Measurements from ENCODE around the gene SLC6A5.
A peak's percentile ranks its signal among the peaks of the same experiment; 100 is the strongest.

Gene SLC6A5

DNA sequence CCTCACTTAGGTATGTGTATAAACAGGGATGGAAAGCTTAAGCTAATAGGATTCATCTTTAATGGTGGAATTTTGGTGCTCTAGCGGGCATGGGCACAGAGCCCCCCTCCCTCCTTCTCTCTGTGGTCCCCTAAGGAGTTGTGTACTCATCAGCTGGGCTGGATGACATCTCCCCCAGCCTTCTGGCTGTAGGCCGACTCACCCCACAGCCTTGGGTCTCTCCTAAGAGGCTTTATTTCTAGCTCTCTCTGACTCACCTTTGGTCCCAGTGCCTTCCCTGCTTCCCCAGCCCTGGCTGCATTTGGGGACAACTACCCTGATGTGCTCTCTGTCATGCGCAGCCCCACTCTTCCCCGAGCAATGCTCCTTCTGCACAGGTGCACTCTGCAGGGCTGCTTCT, 26.9 kb downstream of the SLC6A5 start:
- no peak for DNase-seq

DNA sequence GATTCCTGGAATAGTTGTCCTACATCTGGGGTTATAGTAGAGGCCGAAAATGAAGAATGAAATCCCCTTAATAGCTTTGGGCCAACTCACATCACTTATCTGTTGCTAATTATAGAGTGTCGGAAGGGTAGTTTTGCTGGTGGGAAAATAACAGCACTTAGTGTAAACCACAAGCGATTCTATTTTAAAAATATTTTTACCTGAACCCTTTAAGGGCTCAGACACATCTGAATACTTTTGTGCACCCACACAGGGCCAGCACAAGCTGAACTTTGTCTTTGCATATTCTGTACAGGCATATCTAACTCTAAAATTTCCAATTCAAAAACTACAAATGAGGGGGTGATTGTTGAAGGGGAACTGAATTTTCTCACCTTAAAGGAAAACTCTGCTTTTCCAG, 27.6 kb downstream of the SLC6A5 start:
- no peak for DNase-seq

- no peak for DNase-seq
Observed at GRCh38 chr11:20627701-20628100, 28.3 kb downstream of the SLC6A5 start.

DNA sequence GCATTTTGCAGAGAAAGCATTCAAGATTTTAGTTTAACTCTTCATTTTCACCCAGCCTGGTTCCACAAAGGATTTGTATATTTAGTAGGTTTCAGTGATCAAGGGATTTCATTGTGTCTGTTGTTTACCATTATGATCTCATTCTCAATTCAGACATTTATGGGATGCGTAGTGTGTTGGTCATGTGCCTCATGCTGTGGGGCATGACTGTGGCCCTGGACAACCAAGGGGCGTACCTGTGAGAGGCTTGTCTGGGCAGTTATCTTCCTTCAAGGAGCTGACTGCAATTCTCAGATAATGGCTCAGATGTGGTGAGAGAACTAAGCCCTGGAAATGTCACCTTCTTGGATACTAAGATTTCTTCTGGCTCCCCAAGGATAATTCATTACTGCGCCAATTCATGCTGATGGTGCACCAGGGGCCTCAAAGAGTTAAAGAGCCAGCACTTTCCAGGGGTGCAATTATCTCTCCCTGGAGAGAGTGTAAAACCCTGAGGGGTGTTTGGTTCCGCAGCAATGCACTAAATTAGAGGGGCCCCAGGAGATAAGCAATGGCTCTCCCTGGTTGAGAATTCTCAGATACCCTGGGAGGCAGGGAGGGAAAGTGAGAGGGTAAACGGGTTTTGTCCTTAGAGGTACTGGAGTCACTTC, 32.2 kb downstream of the SLC6A5 start:
- no peak for DNase-seq

GRCh38 chr11:20632169-20632532, 32.7 kb downstream of the SLC6A5 start:
- DNase-seq, result no peak

GRCh38 chr11:20634044-20634443, 34.6 kb downstream of the SLC6A5 start:
- no peak for DNase-seq

GRCh38 chr11:20634781-20635180, 35.4 kb downstream of the SLC6A5 start:
- no peak for DNase-seq

DNA sequence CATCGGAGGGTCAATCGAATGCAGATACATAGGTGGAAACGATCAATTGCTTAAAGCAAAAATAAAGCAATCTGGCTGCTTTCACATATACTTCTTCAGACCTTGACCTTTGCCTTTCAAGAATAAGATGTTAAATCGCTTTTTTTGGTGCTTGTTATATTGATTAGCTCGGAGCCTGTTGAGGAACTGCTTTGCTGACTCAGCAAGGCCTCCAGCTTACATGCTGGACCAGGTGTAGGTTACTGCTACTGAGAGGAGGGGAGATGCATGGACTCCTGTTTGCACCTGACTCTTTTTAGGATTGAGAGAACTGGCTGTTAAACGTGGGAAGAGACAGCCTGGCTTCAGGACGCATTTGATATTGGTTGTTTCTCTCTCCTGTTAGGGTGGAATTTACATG, 38.7 kb downstream of the SLC6A5 start:
- DNase-seq, result no peak

DNA sequence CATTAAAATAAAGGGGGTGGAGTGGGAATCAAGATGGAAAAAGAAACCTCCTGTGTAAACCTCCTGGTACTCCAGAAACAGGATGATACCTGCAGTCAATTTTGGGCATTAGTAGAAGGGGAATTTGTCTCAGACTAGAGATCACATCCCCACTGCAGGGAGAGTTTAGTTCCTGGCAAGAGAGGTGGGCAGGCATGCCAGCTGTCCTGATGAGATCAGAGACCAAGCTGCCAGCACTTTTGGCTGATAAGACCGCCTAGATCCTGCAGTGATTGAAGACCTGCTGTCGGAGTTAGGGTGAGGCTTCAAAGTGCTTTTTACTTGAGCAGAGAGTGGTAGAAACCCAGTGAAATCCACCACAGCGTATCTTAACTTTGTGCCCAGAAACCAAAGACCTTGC, 40.3 kb downstream of the SLC6A5 start:
- no peak for DNase-seq

DNA sequence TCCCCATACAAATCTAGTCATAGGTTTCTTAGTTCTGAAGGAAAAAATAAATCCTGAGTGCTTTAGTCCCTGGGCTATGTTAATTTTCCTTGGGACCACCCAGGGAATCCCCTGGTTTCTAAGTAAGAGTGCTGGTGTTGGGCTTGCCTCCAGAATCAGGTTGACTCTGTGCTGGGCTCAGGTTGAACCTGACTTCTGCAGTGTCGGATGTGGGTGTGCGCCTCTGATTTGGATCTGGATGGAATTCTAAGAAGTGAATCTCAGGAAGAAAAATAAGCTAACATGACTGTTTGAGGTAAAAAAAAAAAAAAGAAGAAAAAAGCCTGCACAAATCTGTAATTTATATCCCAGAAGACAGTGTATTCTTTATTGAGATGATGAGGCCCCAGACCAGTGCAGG, 41.0 kb downstream of the SLC6A5 start:
- no peak for DNase-seq

DNA sequence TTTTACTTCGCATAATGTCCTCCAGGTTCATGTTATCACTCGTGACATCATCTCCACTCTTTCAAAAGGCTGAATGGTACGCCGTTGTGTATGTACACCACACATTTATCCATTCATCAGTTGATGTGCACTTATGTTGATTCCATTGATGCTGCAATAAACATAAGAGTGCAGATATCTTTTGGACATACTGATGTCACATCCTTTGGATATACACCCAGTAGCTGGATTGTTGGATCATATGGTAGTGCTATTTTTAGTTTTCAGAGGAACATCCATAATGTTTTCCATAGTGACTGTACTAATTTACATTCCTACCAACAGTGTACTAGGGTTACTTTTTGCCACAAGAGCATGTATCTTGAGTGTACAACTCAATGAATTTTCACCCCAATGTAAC, 45.0 kb downstream of the SLC6A5 start:
- no peak for DNase-seq

GRCh38 chr11:20647976-20648565, 48.7 kb downstream of the SLC6A5 start:
- DNase-seq, result peak; percentile 58

DNA sequence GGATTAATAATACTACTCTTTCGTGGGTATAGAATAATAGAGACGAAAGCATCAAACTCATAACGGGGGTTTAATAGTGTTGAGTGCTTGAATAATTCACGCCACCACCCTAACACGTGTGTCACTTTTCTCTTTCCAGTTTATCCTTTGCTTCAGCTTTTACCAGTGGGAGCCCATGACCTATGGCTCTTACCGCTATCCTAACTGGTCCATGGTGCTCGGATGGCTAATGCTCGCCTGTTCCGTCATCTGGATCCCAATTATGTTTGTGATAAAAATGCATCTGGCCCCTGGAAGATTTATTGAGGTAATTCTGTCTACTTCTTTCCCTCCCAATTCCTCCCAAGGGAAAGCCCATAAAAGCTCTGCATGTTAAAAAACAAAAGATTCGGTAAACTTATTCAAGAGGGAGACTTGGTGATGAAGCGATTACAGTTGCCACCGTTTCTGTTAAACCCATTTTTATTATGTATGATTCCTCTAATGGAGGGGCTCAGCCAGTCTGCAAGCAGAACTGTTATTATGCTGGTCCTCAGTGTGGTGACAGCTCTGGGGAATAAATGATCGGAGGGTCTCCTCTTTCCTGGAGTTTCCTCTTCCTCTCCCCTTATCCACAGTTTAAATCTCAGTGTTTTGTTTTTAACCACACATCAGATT, 52.9 kb downstream of the SLC6A5 start:
- DNase-seq, result no peak

DNA sequence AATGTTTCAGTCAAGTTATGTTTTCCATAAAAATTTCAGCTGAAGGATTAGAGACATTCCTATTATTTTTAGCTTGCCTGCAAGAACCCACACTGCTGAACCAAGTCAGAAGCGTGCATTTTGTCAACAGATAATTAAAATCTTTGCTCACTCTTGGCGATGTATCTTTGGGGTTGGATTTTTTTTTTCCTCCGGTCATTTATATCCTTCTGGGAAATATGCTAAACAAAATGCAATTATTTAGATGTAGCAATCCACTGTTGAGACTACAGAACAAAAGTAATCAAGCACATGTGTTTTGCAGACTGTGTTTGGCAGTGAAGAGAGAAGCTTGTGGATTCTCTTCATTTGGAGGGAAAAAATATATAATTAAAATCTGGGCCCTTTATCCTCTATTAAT, 54.6 kb downstream of the SLC6A5 start:
- DNase-seq, result no peak

DNA sequence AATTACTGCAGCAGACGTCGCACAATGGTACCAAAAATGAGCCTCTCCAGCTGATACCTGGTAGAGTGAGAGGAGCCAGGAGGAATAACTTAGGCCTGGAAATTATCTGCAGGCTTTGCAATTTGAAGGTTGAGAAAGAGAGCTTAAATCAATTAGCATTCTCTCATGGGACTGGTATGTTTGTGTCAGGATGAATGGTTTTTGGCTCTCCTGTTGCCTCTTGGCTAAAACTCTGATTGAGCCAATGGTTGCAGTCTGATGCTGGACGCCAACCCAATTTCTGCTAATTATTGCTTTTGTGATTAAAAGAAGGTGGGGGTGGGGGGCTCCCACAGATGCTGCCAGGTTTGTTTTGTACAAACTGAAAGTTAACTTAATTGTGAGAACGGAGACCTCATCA, 57.5 kb downstream of the SLC6A5 start:
- DNase-seq, result no peak

DNA sequence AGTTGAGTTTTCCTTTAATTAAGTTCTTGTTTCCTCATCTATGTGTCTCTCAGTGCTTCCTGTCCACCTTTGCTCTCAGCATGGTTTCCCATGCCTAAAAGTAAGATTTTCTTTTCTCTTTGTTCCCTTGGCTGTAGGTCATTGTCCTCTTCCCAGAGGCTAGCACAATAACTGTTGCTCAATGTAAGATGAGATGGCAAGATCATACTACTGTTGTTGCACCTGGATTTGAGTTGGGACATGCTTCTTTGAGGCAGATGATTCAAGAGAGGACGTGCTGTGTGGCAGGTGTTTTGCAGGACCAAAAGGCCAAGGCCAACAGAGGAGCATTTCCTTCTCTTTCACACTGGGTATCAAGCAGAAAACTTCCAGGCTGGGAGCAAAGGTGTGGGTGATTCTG, 58.7 kb downstream of the SLC6A5 start:
- no peak for DNase-seq

DNA sequence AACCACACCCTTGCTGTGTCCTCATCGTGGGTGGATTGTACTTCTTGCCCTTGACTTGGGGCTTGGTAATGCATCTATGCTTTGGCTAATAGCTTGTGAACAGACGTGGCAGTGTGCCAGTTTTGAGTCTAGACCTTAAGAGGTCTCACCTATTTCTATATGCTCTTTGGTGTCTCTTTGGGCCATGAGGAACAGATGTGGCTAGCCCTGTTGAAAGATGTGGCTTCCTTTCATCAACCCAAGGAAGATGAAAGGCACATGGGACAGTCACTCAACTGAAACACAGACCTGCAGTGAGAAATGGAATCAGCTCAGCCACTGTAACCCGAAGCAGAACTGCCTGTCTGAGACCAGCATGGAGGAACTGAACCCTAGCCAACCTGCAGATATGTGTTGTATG, 62.0 kb downstream of the SLC6A5 start:
- DNase-seq, result no peak

DNA sequence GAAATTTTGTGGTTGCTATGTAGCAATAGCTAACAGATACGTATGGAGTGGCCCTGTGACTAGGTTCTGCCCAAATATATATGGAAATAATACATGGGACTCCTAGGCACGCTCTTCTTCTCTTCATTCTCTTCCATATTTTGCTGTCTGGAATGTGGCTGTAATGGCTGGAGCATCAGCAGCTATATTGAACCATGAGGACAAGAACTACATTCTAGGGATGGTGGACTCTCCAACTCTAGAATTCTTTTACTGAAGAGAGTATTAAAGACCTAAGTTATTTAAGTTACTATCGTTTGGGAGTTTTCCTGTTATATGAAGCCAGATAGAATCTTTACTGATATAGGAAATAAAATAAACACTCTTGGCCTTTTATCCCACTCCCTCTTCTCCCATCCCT, 62.4 kb downstream of the SLC6A5 start:
- no peak for DNase-seq

DNA sequence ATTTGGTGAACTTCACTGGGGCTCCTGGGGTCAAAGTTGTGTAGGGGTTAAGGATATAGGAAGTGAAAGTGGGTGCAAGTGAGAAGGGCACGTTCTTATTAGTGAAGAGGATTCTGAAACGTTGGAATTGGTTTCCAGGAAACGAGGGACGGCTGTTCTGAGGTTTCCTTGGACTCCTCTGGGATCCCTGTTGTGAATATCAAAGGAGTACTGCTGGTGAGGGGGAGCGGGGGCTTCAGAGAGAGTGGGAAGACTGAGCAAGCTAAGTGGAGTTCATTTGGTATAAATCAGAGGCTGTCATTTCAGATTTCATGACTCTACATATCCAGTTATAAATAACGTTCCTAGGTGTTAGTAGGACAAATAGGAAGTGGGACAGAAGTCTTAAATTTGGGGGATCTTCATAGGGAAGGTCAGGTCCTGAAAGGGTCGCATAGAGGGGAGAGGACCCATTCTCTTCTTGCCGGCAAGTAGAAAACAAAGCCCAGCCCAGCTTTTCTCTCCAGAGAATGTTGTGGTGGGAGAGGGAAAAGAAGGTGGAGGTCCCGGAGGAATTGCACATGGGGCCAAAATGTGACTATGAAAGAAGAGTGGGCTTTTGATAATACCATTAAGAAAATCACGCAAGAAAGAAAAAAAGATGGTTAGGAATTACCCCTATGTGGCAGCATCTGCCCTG, 68.9 kb downstream of the SLC6A5 start:
- no peak for DNase-seq

DNA sequence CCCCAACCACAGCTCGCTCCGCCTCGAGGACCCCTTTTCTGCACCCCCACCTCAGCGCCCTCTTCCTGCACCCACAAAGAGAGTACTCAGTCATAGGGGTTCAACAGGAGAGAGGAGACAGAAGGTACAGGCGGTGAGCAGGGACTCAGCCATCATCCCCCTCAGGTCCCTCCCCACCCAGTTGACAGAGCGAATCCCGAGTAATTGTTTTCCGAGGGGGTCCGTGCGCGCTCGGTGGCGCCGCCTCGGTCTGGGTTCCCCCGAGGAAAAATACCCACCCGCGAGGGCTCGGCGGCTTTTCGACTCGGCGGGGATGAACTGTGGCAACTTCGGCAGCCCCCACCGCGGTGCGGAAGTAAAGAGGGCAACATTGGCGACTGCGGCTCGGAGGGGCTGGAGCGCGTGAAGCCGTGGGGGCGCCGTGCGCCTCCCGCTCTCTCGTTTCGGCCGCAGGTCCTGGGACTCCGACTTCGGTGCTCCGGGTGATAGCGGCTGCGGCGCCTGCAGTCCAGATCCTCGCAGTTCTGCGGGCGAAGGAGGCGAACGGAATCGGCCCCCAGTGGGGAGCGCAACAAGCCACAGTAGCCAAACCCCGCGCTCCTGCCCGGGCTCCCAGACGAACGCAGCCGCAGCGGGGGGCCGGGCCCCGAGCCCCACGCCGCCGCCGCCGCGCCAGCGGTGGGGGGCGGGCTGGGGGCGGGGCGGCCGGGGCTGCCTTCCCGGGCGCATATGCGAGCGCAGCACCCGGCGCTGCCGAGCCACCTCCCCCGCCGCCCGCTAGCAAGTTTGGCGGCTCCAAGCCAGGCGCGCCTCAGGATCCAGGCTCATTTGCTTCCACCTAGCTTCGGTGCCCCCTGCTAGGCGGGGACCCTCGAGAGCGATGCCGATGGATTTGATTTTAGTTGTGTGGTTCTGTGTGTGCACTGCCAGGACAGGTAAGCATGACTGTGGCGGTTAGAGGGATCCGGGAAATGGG, 69.7 kb downstream of the SLC6A5 start, which contains the start of gene NELL1:
NELL1 (plus strand) TSS at position 743 of the 976 bp plus-strand sequence.
- DNase-seq, result no peak

DNA sequence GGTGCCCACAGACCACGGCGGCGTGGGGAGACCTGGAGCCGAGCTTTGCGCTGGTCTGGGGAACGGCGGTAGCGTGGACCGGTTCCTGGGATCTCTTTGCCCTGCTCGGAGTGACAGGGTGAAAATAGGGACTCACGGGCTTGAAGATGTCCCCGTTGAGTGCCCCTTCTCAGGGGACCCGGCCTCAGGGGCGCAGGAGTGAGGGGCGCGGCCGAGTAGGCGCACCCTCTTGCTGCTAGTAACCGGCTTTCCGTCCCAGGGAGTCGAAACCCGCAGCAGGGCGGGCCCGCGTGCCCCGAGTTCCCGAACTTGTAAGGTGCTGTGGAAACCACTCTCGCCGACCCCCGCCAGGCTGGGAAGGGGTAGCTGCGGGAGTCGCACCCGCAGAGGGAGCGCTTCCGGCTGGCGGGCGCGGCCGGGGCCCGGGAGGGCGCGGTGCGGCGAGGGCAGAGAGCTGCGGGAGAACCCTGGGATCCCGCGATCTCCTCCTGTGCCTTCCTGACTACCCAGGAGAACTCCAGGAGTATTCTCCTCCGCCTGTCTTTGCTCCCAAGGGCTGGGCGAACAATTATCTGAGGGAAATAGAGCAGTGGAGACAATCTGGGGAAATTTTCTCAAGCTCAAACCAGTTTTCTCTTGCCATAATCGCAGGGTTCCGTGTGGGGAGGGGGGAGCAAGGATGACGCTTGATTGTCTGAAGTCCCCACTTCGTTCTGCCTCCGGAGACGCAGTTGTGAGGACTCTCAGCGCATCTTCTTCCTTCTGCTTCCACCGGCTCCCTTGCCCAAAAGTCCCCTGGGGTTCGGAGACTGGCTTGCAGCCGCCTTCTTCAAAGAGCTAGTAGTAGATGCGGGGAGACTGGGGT, 70.6 kb downstream of the SLC6A5 start:
- no peak for DNase-seq

DNA sequence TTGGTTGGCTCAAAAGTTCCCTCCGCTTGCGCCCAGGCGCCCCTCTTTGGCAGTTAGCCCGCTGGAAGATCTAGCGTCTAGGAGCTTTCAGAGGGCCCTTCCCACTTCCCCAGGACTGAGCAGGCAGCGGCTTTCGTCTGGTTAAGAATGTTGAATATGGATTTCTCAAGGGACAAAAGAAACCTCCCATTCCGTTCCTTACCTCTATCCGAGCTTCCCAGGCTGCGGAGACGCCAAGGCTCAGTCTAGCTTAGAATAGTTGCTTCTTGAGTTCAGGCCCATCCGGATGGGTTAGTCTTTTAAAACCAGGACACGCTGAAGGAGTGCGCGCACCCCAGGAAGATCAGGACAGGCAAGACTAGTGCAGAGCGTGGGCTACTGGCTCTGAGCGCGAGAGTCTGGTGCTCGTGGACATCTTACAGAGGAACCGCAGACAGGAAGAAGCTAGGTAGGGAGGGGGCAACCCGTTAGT, 71.6 kb downstream of the SLC6A5 start:
- DNase-seq, result no peak

All from right forelimb (tissue), 1 donor.